Caco-2 (cell line): Measurements from ENCODE around the gene USO1. TPM values are rescaled to one million over a fixed set of nuclear protein-coding genes. Genes with fewer than 3 reads are reported as not detected.

ENCODE experiments used
- BruUV-seq: library from RNA; stranded (reverse); fragments of 400-500 nt; replicated peaks from 2 replicates; lab custom pipeline; 2021; lab: Mats Ljungman, UMichigan
- CTCF ChIA-PET: fragments of 300-600 bp; sonication (Branson Sonifier 250); formaldehyde crosslinking; loops from one replicate; lab custom pipeline; 2022; ENCODE audit warnings: antibody characterized with exemption; lab: Charles Lee
- POLR2A ChIA-PET: fragments of 300-600 bp; sonication (Branson Sonifier 250); formaldehyde crosslinking; loops from one replicate; lab custom pipeline; 2022; ENCODE audit warnings: antibody characterized with exemption; lab: Charles Lee
- DNase-seq, 2 experiments: peaks; one replicate each; pipeline versions ENCODE4 v3.0.0 to v3.0.0-alpha.2; 2020 to 2022
- H3K27me3 ChIP-seq: replicated peaks from 2 replicates; pipeline ENCODE4 v1.6.0; 2011; ENCODE audit warnings: low read length; ENCODE audit not compliant: control insufficient read depth, insufficient read depth
- H3K36me3 ChIP-seq: 2 replicates; pipeline ENCODE4 v1.5.1; 2011; ENCODE audit warnings: low read length; ENCODE audit not compliant: control insufficient read depth, insufficient read depth
- H3K4me1 ChIP-seq: fragments of 250-450 bp; sonication (Bioruptor Pico); 2 replicates; pipeline ENCODE4 v1.5.1; 2020; ENCODE audit warnings: mild to moderate bottlenecking
- H3K4me3 ChIP-seq: 2 replicates; pipeline ENCODE4 v1.5.1; 2011; ENCODE audit warnings: low read depth, mild to moderate bottlenecking, control low read depth, low read length
- H3K9me3 ChIP-seq: fragments of 250-450 bp; sonication (Bioruptor Pico); 2 replicates; pipeline ENCODE4 v1.5.1; 2020; ENCODE audit warnings: mild to moderate bottlenecking, moderate library complexity
- H3K27ac Mint-ChIP-seq: one replicate; pipeline ENCODE4 v1.8.0; 2022; ENCODE audit warnings: mixed read lengths; ENCODE audit not compliant: unreplicated experiment
- H3K27me3 Mint-ChIP-seq: one replicate; pipeline ENCODE4 v1.8.0; 2022; ENCODE audit warnings: mixed read lengths; ENCODE audit not compliant: insufficient read depth, unreplicated experiment
- H3K36me3 Mint-ChIP-seq: one replicate; pipeline ENCODE4 v1.8.0; 2022; ENCODE audit warnings: mild to moderate bottlenecking, mixed read lengths; ENCODE audit not compliant: insufficient read depth, unreplicated experiment
- H3K4me1 Mint-ChIP-seq: one replicate; pipeline ENCODE4 v1.8.0; 2022; ENCODE audit warnings: low read depth, mixed read lengths; ENCODE audit not compliant: unreplicated experiment
- H3K4me3 Mint-ChIP-seq: one replicate; pipeline ENCODE4 v1.8.0; 2022; ENCODE audit warnings: mild to moderate bottlenecking, moderate library complexity, mixed read lengths; ENCODE audit not compliant: unreplicated experiment
- H3K9me3 Mint-ChIP-seq: one replicate; pipeline ENCODE4 v1.8.0; 2022; ENCODE audit warnings: mixed read lengths; ENCODE audit not compliant: unreplicated experiment
- intact Hi-C: fragments of 100-400 bp; cut with micrococcal nuclease; formaldehyde crosslinking; loops from one replicate; pipeline ENCODE4 v1.10.0; 2022; ENCODE audit not compliant: unreplicated experiment
- total RNA-seq: library from RNA; stranded (reverse); gene quantifications from 2 replicates; pipeline ENCODE4 v1.2.3, GENCODE V29; 2022
- TF ChIP-seq, protein P1 (sequence below), 2 experiments: fragments of 200-600 bp in 1 of 2; IDR thresholded peaks; 1 replicate in 1 of 2; 2 replicates in 1 of 2; pipeline versions ENCODE4 v1.5.1 to v1.8.0; 2011 to 2022; ENCODE audit warnings: antibody characterized with exemption in 1 of 2, control low read depth in 1 of 2, inconsistent platforms in 1 of 2, low read depth in 1 of 2, low read length in 1 of 2, mild to moderate bottlenecking in 1 of 2, moderate library complexity in 1 of 2; ENCODE audit not compliant: insufficient read depth in 1 of 2, severe bottlenecking in 1 of 2, unreplicated experiment in 1 of 2

The USO1 gene
- total RNA-seq, 1 experiment from 2014 or later, result 59.7 TPM

- DNase-seq, result no peak
- BruUV-seq, result no TSS peak
- Histone ChIP-seq H3K9me3 (no peaks in the 10 kb centered on the region), H3K27me3 (no peaks in the 10 kb centered on the region), H3K4me3 (no peak overlapping the region), H3K36me3 (no peaks in the 10 kb centered on the region), H3K4me1 (peaks cover 7% of the 10 kb centered on the region; the same call in 1 of the 2 replicates)
- H3K36me3 Mint-ChIP-seq, result peaks cover 6% of the 10 kb centered on the region
- H3K4me1 Mint-ChIP-seq, result no peaks in the 10 kb centered on the region
- no peak overlapping the region for H3K4me3 Mint-ChIP-seq
- CTCF ChIA-PET, result no interaction called here
- H3K27me3 Mint-ChIP-seq, result no peaks in the 10 kb centered on the region
- H3K9me3 Mint-ChIP-seq, result peaks cover 9% of the 10 kb centered on the region
- TF ChIP-seq, protein P1, sequence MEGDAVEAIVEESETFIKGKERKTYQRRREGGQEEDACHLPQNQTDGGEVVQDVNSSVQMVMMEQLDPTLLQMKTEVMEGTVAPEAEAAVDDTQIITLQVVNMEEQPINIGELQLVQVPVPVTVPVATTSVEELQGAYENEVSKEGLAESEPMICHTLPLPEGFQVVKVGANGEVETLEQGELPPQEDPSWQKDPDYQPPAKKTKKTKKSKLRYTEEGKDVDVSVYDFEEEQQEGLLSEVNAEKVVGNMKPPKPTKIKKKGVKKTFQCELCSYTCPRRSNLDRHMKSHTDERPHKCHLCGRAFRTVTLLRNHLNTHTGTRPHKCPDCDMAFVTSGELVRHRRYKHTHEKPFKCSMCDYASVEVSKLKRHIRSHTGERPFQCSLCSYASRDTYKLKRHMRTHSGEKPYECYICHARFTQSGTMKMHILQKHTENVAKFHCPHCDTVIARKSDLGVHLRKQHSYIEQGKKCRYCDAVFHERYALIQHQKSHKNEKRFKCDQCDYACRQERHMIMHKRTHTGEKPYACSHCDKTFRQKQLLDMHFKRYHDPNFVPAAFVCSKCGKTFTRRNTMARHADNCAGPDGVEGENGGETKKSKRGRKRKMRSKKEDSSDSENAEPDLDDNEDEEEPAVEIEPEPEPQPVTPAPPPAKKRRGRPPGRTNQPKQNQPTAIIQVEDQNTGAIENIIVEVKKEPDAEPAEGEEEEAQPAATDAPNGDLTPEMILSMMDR (IDR thresholded peaks at IDR 0.05; ENCODE audit: insufficient read depth in 1 of 2, low read depth in 1 of 2, low read length in 1 of 2, severe bottlenecking in 1 of 2, unreplicated experiment in 1 of 2), result no peak
- intact Hi-C loops, result no loop called here
- no peak overlapping the region for H3K27ac Mint-ChIP-seq
- POLR2A ChIA-PET, result interaction anchor here (0.7 to 1.8 kb wide), 2 partner anchors 21 to 1335 kb away, joined by 4 to 9 read pairs; partner anchors contain the start of gene USO1
Observed at GRCh38 chr4:75745721-75746199, 21.4 kb downstream of the USO1 start.

DNA sequence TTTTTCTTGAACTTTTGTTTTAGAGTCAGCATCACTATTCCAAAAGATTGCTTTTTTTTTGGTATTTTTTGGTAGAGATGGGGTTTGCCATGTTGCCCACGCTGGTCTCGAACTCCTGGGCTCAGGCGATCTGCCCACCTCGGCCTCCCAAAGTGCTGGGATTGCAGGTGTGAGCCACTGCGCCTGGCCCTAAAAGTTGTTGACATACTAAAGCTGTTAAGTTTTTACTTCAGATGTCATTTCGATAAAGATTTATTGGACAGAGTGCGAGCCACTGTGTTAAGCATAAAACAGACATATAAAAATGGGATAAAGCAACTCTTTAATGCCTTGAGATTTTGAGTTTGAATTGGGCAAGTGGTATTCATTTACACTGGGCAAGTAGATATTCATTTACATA, 28.3 kb downstream of the USO1 start:
- Mint-ChIP-seq H3K4me3 (no peak overlapping the region), H3K27me3 (no peaks in the 10 kb centered on the region), H3K4me1 (peaks cover 6% of the 10 kb centered on the region), H3K9me3 (no peaks in the 10 kb centered on the region), H3K27ac (no peak overlapping the region), H3K36me3 (peaks cover 32% of the 10 kb centered on the region)
- CTCF ChIA-PET, result no interaction called here
- POLR2A ChIA-PET, result no interaction called here
- H3K27me3 ChIP-seq, result no peaks in the 10 kb centered on the region
- H3K9me3 ChIP-seq, result no peaks in the 10 kb centered on the region
- H3K4me3 ChIP-seq, result no peak overlapping the region
- peaks cover 6% of the 10 kb centered on the region for H3K4me1 ChIP-seq
- H3K36me3 ChIP-seq, result no peaks in the 10 kb centered on the region
- TF ChIP-seq, protein P1 (IDR thresholded peaks at IDR 0.05; ENCODE audit: insufficient read depth in 1 of 2, low read depth in 1 of 2, low read length in 1 of 2, severe bottlenecking in 1 of 2, unreplicated experiment in 1 of 2), result no peak
- no TSS peak for BruUV-seq
- DNase-seq, result no peak
- intact Hi-C loops, result no loop called here

DNA sequence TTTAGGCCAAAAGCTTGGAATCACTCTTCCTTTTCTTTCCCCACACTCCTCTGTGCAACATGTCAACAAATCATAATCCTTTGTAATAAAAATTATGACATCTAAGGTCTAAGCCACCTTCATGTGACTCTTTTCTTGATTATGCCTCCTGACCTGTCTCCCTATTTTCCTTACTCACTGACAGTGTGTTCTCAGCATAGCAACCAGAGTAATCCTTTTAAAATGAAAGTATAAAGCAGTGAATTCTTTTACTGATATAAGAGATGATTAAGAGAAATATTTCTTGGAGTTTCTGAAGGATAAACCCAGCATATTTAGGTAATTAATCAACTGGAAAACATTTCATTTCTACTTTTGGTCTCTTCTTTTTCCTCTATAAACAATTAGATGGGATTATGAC, 44.7 kb downstream of the USO1 start:
- Mint-ChIP-seq H3K27me3 (no peaks in the 10 kb centered on the region), H3K27ac (peak overlapping the region; percentile 6), H3K4me3 (no peak overlapping the region), H3K4me1 (peaks cover 8% of the 10 kb centered on the region), H3K36me3 (peaks cover 17% of the 10 kb centered on the region), H3K9me3 (no peaks in the 10 kb centered on the region)
- H3K4me1 ChIP-seq, result no peaks in the 10 kb centered on the region
- BruUV-seq, result no TSS peak
- ChIA-PET CTCF (interaction anchor here (0.7 to 1.0 kb wide), 2 partner anchors 79 to 96 kb away, joined by 3 to 6 read pairs; partner anchors contain the start of gene G3BP2), POLR2A (no interaction called here)
- no peaks in the 10 kb centered on the region for H3K27me3 ChIP-seq
- no peak overlapping the region for H3K4me3 ChIP-seq
- no peaks in the 10 kb centered on the region for H3K36me3 ChIP-seq
- no peak for DNase-seq
- TF ChIP-seq, protein P1 (IDR thresholded peaks at IDR 0.05; ENCODE audit: insufficient read depth in 1 of 2, low read depth in 1 of 2, low read length in 1 of 2, severe bottlenecking in 1 of 2, unreplicated experiment in 1 of 2), result no peak
- no peaks in the 10 kb centered on the region for H3K9me3 ChIP-seq
- intact Hi-C loops, result no loop called here
